HepG2 (cell line): ENCODE results near the gene SLIT3.

Experiments
- MYNN ChIP-seq: sonication (generic); formaldehyde crosslinking; IDR thresholded peaks from 2 replicates; pipeline ENCODE4 v1.4.0; 2020; ENCODE audit warnings: mild to moderate bottlenecking, low read depth, missing genetic modification reagents
- TF ChIP-seq, protein P1 (sequence below): sonication (generic); formaldehyde crosslinking; IDR thresholded peaks from 2 replicates; pipeline ENCODE4 v1.5.0; 2020; ENCODE audit warnings: mild to moderate bottlenecking, missing genetic modification reagents, moderate library complexity
- TF ChIP-seq, protein P2 (sequence below): IDR thresholded peaks from 2 replicates; pipeline ENCODE4 v1.6.1; 2012; ENCODE audit warnings: low read length, improper control_type of control experiment

DNA sequence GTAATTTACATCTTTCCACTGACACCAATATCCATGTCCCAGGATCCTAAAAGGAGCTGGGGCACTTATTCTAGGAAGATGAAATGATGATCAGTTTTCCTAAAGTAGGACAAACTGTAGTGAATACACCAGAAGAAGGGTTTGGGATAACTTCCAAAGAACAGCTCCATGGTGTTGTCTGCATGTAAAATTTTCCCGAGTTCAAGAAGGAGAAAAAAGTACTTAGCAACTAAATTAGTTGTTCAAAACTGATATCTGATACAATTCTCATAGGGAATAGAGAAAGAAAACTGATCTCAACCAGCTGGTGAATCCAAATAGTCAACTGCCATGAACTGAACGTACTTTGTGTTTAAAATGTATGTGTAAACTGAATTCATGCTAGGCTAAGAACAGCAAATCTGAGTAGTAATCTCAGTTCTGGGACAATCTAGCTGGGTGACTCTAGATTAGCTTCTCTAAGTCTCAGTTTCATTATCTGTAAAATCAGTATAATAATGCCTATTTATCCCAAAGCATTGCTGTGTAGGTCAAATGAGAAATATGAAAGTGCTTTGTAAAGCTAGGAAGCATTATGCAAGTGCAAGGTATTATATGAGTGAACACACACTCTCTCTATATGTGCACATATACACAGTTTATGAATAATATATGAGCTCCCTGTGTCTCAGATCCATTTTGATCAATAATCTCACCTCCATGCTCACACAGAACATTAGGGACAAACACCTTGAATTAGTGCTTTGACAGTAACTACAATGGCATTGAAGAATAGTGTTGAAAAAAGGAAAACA is 357.7 kb downstream of the SLIT3 start:
- TF ChIP-seq, protein P1, sequence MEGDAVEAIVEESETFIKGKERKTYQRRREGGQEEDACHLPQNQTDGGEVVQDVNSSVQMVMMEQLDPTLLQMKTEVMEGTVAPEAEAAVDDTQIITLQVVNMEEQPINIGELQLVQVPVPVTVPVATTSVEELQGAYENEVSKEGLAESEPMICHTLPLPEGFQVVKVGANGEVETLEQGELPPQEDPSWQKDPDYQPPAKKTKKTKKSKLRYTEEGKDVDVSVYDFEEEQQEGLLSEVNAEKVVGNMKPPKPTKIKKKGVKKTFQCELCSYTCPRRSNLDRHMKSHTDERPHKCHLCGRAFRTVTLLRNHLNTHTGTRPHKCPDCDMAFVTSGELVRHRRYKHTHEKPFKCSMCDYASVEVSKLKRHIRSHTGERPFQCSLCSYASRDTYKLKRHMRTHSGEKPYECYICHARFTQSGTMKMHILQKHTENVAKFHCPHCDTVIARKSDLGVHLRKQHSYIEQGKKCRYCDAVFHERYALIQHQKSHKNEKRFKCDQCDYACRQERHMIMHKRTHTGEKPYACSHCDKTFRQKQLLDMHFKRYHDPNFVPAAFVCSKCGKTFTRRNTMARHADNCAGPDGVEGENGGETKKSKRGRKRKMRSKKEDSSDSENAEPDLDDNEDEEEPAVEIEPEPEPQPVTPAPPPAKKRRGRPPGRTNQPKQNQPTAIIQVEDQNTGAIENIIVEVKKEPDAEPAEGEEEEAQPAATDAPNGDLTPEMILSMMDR (CRISPR knock-in tag) = no peak
- TF ChIP-seq, protein P2, sequence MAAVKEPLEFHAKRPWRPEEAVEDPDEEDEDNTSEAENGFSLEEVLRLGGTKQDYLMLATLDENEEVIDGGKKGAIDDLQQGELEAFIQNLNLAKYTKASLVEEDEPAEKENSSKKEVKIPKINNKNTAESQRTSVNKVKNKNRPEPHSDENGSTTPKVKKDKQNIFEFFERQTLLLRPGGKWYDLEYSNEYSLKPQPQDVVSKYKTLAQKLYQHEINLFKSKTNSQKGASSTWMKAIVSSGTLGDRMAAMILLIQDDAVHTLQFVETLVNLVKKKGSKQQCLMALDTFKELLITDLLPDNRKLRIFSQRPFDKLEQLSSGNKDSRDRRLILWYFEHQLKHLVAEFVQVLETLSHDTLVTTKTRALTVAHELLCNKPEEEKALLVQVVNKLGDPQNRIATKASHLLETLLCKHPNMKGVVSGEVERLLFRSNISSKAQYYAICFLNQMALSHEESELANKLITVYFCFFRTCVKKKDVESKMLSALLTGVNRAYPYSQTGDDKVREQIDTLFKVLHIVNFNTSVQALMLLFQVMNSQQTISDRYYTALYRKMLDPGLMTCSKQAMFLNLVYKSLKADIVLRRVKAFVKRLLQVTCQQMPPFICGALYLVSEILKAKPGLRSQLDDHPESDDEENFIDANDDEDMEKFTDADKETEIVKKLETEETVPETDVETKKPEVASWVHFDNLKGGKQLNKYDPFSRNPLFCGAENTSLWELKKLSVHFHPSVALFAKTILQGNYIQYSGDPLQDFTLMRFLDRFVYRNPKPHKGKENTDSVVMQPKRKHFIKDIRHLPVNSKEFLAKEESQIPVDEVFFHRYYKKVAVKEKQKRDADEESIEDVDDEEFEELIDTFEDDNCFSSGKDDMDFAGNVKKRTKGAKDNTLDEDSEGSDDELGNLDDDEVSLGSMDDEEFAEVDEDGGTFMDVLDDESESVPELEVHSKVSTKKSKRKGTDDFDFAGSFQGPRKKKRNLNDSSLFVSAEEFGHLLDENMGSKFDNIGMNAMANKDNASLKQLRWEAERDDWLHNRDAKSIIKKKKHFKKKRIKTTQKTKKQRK = no peak
- TF ChIP-seq MYNN (CRISPR knock-in tag) = no peak
